Measurements from ENCODE around the gene CEMIP. TPM values are rescaled to one million over a fixed set of nuclear protein-coding genes. Genes with fewer than 3 reads are reported as not detected.

CEMIP gene
- total RNA-seq, 1 experiment from 2014 or later, result 3.1 TPM

DNA sequence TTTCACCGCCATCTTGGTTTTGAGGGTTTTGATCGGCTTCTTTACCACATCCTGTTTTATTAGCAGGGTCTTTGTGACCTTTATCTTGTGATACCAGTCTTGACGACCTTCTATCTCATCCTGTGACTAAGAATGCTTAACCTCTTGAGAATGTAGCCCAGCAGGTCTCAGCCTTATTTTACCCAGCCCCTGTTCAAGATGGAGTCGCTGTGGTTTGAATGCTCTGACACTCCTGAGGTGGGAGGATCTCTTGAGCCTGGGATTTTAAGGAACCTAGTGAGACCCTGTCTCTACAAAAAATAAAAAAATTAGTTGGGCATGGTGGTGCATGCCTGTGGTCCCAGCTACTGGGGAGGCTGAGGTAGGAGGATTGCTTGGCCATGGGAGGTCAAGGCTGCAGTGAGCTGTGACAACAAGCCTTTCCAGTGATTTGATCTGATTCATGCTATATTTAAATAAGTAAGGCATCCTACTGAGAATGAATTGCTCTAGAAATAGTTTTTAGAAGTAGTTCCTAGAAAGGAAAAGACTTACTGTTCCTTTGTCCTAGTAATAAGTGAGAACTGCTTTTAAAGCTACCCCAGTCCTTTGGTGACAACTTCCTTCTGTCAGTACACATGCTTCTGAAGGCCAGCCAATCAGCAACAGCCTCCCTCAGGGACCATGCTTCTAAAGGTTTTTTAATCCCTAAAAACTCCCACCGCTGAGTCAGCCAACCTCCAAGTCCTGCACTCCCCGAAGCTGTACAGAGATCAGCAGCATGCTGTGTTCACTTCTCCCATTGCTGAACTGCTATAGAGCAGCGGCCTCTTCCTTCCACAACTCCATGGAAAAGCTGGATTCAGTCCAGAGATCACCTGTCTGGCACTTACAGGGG is 9.1 kb upstream of the CEMIP start:
- peaks cover 4% of the 10 kb centered on the region; the same call in 1 of the 2 replicates for H3K4me1 ChIP-seq (ENCODE audit: insufficient read depth, low read length)
- no peak overlapping the region for H3K9ac ChIP-seq (ENCODE audit: low read length)
- H3K27ac ChIP-seq (ENCODE audit: low read length), result no peak overlapping the region
- no peak for TF ChIP-seq EZH2 (IDR thresholded peaks at IDR 0.05; ENCODE audit: low read length, unreplicated experiment)
- TF ChIP-seq, protein P1, sequence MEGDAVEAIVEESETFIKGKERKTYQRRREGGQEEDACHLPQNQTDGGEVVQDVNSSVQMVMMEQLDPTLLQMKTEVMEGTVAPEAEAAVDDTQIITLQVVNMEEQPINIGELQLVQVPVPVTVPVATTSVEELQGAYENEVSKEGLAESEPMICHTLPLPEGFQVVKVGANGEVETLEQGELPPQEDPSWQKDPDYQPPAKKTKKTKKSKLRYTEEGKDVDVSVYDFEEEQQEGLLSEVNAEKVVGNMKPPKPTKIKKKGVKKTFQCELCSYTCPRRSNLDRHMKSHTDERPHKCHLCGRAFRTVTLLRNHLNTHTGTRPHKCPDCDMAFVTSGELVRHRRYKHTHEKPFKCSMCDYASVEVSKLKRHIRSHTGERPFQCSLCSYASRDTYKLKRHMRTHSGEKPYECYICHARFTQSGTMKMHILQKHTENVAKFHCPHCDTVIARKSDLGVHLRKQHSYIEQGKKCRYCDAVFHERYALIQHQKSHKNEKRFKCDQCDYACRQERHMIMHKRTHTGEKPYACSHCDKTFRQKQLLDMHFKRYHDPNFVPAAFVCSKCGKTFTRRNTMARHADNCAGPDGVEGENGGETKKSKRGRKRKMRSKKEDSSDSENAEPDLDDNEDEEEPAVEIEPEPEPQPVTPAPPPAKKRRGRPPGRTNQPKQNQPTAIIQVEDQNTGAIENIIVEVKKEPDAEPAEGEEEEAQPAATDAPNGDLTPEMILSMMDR (conservative IDR thresholded peaks at IDR 0.05; ENCODE audit: low read depth, low read length), result no peak
- no peak for TF ChIP-seq EZH2phosphoT487 (IDR thresholded peaks at IDR 0.05; ENCODE audit: borderline replicate concordance, low read length)
- no TSS peak for BruUV-seq (replicated peaks)
- H3K4me3 ChIP-seq (ENCODE audit: low read length), result no peak overlapping the region
- ATAC-seq, result no peak
- no peaks in the 10 kb centered on the region for H4K20me1 ChIP-seq (ENCODE audit: low read length)
- no peaks in the 10 kb centered on the region for H3K27me3 ChIP-seq (ENCODE audit: low read length)
- no peaks in the 10 kb centered on the region for H3K9me3 ChIP-seq (ENCODE audit: low read length)
- no peak for DNase-seq
- no peaks in the 10 kb centered on the region for H3F3A ChIP-seq (ENCODE audit: low read length, unreplicated experiment)
- H2AFZ ChIP-seq (ENCODE audit: low read length), result no peak overlapping the region
- no peaks in the 10 kb centered on the region for H3K79me2 ChIP-seq (ENCODE audit: low read length)
- H3K4me2 ChIP-seq (ENCODE audit: low read length), result no peak overlapping the region
- intact Hi-C loops (cut with micrococcal nuclease), result no loop called here
- H3K9me2 ChIP-seq (replicated peaks; ENCODE audit: low read length), result no peaks in the 10 kb centered on the region
- H3K36me3 ChIP-seq (ENCODE audit: low read depth, low read length), result no peaks in the 10 kb centered on the region
- CTCF ChIA-PET, result no interaction called here
- POLR2A ChIA-PET (ENCODE audit: unreplicated experiment), result no interaction called here

DNA sequence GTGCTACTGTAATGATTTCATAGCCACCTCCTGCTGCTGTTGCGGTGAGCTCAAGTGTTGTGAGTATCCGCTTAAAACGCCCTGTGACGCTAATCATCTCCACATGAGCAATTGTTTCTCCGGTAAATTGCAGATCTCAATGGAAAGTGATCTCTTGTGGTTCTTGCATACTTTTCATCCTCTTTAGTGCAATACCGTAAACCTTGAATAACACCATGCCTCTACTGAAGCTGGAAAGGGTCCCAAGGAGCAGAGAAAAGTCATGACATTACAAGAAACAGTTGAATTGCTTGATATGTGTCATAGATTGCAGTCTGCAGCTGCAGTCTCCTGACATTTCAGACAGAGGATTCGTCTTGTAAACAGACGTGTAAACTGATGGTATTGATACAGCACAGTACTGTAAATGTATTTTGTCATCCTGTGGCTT is 6.0 kb upstream of the CEMIP start:
- BruUV-seq (replicated peaks), result no TSS peak
- H3K9me2 ChIP-seq (replicated peaks; ENCODE audit: low read length), result no peaks in the 10 kb centered on the region
- DNase-seq (no peak), ATAC-seq (no peak)
- H3K4me1 ChIP-seq (ENCODE audit: insufficient read depth, low read length), result peaks cover 13% of the 10 kb centered on the region
- no peak overlapping the region for H3K9ac ChIP-seq (ENCODE audit: low read length)
- intact Hi-C loops (cut with micrococcal nuclease), result no loop called here
- no peak overlapping the region for H2AFZ ChIP-seq (ENCODE audit: low read length)
- ChIA-PET CTCF (no interaction called here), POLR2A (ENCODE audit: unreplicated experiment) (no interaction called here)
- no peaks in the 10 kb centered on the region for H3F3A ChIP-seq (ENCODE audit: low read length, unreplicated experiment)
- H3K36me3 ChIP-seq (ENCODE audit: low read depth, low read length), result no peaks in the 10 kb centered on the region
- H3K4me2 ChIP-seq (ENCODE audit: low read length), result no peak overlapping the region
- H3K4me3 ChIP-seq (ENCODE audit: low read length), result no peak overlapping the region
- H3K27ac ChIP-seq (ENCODE audit: low read length), result no peak overlapping the region
- H4K20me1 ChIP-seq (ENCODE audit: low read length), result no peaks in the 10 kb centered on the region
- TF ChIP-seq EZH2phosphoT487 (IDR thresholded peaks at IDR 0.05; ENCODE audit: borderline replicate concordance, low read length) (no peak), EZH2 (IDR thresholded peaks at IDR 0.05; ENCODE audit: low read length, unreplicated experiment) (no peak)
- TF ChIP-seq, protein P1 (conservative IDR thresholded peaks at IDR 0.05; ENCODE audit: low read depth, low read length), result no peak
- H3K27me3 ChIP-seq (ENCODE audit: low read length), result no peaks in the 10 kb centered on the region
- no peaks in the 10 kb centered on the region for H3K9me3 ChIP-seq (ENCODE audit: low read length)
- no peaks in the 10 kb centered on the region for H3K79me2 ChIP-seq (ENCODE audit: low read length)

DNA sequence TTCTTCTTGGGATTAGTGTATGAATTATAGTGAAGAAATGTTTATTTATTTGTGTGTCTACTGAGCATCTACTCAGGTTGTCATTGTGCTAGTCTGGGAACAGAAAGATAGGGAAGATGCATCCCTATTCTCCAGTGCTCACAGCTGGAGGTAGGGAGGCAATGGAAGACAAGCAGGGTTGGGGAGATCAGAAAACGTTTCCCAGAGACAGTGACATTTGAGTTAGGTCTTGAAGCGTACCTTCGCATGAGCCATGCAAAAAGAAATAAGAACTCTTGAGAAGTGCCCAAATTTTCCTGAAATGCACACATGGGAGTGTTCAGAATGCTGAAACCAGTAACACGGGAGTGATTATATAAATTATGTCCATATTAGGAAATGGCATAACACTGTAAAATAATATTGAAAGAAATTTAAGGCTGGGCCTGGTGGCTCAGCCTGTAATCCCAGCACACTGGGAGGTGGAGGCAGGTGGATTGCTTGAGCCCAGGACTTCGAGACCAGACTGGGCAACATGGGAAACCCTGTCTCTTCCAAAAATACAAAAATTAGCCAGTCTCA is 5.3 kb upstream of the CEMIP start:
- intact Hi-C loops (cut with micrococcal nuclease), result no loop called here
- ChIA-PET CTCF (interaction anchor here (0.6 kb wide), 1 partner anchor 207 kb away, joined by 4 read pairs; no protein-coding TSS in a partner anchor), POLR2A (ENCODE audit: unreplicated experiment) (no interaction called here)
- H3K4me1 ChIP-seq (ENCODE audit: insufficient read depth, low read length), result peaks cover 16% of the 10 kb centered on the region
- no peaks in the 10 kb centered on the region for H3K79me2 ChIP-seq (ENCODE audit: low read length)
- H3K4me3 ChIP-seq (ENCODE audit: low read length), result no peak overlapping the region
- TF ChIP-seq EZH2 (IDR thresholded peaks at IDR 0.05; ENCODE audit: low read length, unreplicated experiment) (no peak), EZH2phosphoT487 (IDR thresholded peaks at IDR 0.05; ENCODE audit: borderline replicate concordance, low read length) (no peak)
- TF ChIP-seq, protein P1 (conservative IDR thresholded peaks at IDR 0.05; ENCODE audit: low read depth, low read length), result no peak
- H3K27me3 ChIP-seq (ENCODE audit: low read length), result no peaks in the 10 kb centered on the region
- no peaks in the 10 kb centered on the region for H3K9me2 ChIP-seq (replicated peaks; ENCODE audit: low read length)
- no TSS peak for BruUV-seq (replicated peaks)
- H4K20me1 ChIP-seq (ENCODE audit: low read length), result no peaks in the 10 kb centered on the region
- ATAC-seq, result no peak
- no peaks in the 10 kb centered on the region for H3K36me3 ChIP-seq (ENCODE audit: low read depth, low read length)
- no peaks in the 10 kb centered on the region for H3K9me3 ChIP-seq (ENCODE audit: low read length)
- H2AFZ ChIP-seq (ENCODE audit: low read length), result no peak overlapping the region
- DNase-seq, result no peak
- H3K27ac ChIP-seq (ENCODE audit: low read length), result no peak overlapping the region
- no peak overlapping the region for H3K4me2 ChIP-seq (ENCODE audit: low read length)
- no peaks in the 10 kb centered on the region for H3F3A ChIP-seq (ENCODE audit: low read length, unreplicated experiment)
- no peak overlapping the region for H3K9ac ChIP-seq (ENCODE audit: low read length)

Measured in PC-3 (cell line).